Anterior cingulate cortex (tissue), 58 donors: ENCODE data around the gene TRAF1.

Experiments
- DNase-seq, 58 donors: peaks; one replicate each; lab custom pipeline; 2025; lab: John Stamatoyannopoulos, UW

The TRAF1 gene

GRCh38 chr9:120942186-120943001, 15.8 kb upstream of the TRAF1 start:
- peak in 4 of 58 donors; percentile 16 to 28 (median 17) for DNase-seq

- DNase-seq, result no peak
These were observed 14.6 kb upstream of the TRAF1 start for GRCh38 chr9:120941046-120941770.

- DNase-seq, result no peak
These were observed 14.0 kb upstream of the TRAF1 start for GRCh38 chr9:120940573-120940972.

- DNase-seq, result no peak
These were observed 12.3 kb upstream of the TRAF1 start for GRCh38 chr9:120938851-120939250.

GRCh38 chr9:120937596-120937995, 11.0 kb upstream of the TRAF1 start:
- no peak for DNase-seq

GRCh38 chr9:120937127-120937526, 10.5 kb upstream of the TRAF1 start:
- DNase-seq, result no peak

GRCh38 chr9:120936764-120937122, 10.1 kb upstream of the TRAF1 start:
- no peak for DNase-seq

- peak in 57 of 58 donors; percentile 11 to 94 (median 70) for DNase-seq
These were observed 9.6 kb upstream of the TRAF1 start for GRCh38 chr9:120936011-120936763.

- DNase-seq, result peak; percentile 17 to 95 (median 78)
These were observed 8.8 kb upstream of the TRAF1 start for GRCh38 chr9:120935383-120935857.

GRCh38 chr9:120934281-120934680, 7.7 kb upstream of the TRAF1 start:
- peak in 1 of 58 donors; percentile 20 for DNase-seq

- no peak for DNase-seq
These were observed 6.9 kb upstream of the TRAF1 start for GRCh38 chr9:120933310-120934055.

GRCh38 chr9:120932086-120932823, 5.7 kb upstream of the TRAF1 start:
- DNase-seq, result no peak

GRCh38 chr9:120931231-120932085, 4.9 kb upstream of the TRAF1 start:
- DNase-seq, result peak in 4 of 58 donors; percentile 25 to 43 (median 26)

- DNase-seq, result no peak
These were observed 2.7 kb upstream of the TRAF1 start for GRCh38 chr9:120929229-120929791.

GRCh38 chr9:120928483-120929228, 2.1 kb upstream of the TRAF1 start:
- peak in 52 of 58 donors; percentile 10 to 65 (median 48) for DNase-seq

GRCh38 chr9:120928015-120928482, 1.5 kb upstream of the TRAF1 start:
- DNase-seq, result no peak
